C1 segment of cervical spinal cord (tissue), 14 donors: ENCODE measurements around the gene PRMT6.
"Not testable (repeated sequence)": the region's sequence is repeated elsewhere in the genome, so short reads cannot be mapped to it uniquely, and the experiment has no call there.

Experiments
- DNase-seq, 14 donors: peaks; one replicate each; lab custom pipeline; 2025; lab: John Stamatoyannopoulos, UW

Gene PRMT6

GRCh38 chr1:107093395-107093794 is 36.9 kb downstream of the PRMT6 start:
- DNase-seq: not testable (repeated sequence)

- no peak for DNase-seq
Measured at GRCh38 chr1:107095647-107096046, 39.2 kb downstream of the PRMT6 start.

GRCh38 chr1:107096690-107097089 is 40.2 kb downstream of the PRMT6 start:
- no peak for DNase-seq

- no peak for DNase-seq
Measured at GRCh38 chr1:107098961-107099360, 42.5 kb downstream of the PRMT6 start.

GRCh38 chr1:107100331-107100984 is 44.0 kb downstream of the PRMT6 start:
- no peak for DNase-seq

- DNase-seq: no peak
Measured at GRCh38 chr1:107105914-107106313, 49.4 kb downstream of the PRMT6 start.
